HG03342 (cell line): ENCODE results near the gene UBE2C.

Source experiments
- ATAC-seq: cut with Tn5 transposase; IDR thresholded peaks from one replicate; pipeline ENCODE4 v1.9.1; 2021; ENCODE audit warnings: mild to moderate bottlenecking, moderate library complexity; ENCODE audit not compliant: unreplicated experiment

The UBE2C gene

GRCh38 chr20:45857114-45857881 is 44.9 kb downstream of the UBE2C start, which contains the start of the genes ACOT8 and ZSWIM3:
Gene ACOT8 (minus strand): TSS chr20:45857392. CDS start chr20:45857315, 77 bp downstream.
Gene ZSWIM3 (plus strand): TSS chr20:45857614. CDS start chr20:45857826, 212 bp downstream.
- peak; percentile 93 for ATAC-seq

DNA sequence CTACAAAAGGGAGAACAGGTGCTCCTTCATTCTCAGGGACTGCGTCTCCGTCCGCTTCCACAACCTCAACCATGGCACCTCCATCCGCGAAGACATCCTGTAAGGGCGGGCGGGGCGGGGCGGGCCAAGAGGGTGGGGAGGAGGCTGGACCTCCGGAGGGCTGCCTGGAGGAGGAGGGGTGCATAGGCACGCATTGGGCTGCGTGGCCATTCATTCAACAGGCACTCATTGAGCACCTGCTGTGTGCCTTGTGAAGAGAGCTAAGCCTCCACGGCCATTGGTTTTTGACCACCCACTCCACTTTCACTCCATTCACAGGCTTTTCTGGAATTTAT is 45.4 kb downstream of the UBE2C start:
- ATAC-seq, result peak; percentile 15

- ATAC-seq, result no peak
Observed at GRCh38 chr20:45859916-45860315, 47.5 kb downstream of the UBE2C start.

DNA sequence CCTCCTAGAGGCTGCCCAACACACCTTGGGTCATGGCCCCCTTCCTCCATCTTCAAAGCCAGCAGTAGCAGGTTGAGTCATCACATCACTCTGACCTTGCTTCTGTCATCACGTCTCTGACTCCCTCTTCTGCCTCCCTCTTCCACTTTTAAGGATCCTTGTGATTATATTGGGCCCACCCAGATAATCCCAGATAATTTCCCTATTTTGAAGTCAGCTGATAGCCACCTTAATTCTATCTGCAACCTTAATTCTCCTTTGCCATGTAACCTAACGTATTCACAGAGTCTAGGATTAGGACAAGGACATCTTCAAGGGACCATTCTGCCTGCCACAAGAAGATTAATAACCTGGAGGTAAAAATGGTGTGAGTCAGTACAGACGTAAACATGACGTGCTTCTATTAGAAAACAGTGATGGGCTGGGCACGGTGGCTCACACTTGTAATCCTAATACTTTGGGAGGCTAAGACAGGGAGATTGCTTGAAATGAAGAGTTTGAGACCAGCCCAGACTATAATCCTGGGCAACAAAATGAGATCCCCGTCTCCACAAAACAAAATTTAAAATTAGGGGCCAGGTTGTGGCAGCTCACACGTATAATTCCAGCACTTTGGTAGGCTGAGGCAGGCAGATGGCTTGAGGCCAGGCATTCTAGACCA is 48.2 kb downstream of the UBE2C start:
- ATAC-seq, result no peak

- no peak for ATAC-seq
Observed at GRCh38 chr20:45861221-45862075, 49.0 kb downstream of the UBE2C start.

- ATAC-seq, result no peak
Observed at GRCh38 chr20:45863543-45864470, 51.4 kb downstream of the UBE2C start.

- ATAC-seq, result no peak
Observed at GRCh38 chr20:45866454-45866853, 54.0 kb downstream of the UBE2C start.
